ENCODE data around the gene PADI2.

The PADI2 gene

DNA sequence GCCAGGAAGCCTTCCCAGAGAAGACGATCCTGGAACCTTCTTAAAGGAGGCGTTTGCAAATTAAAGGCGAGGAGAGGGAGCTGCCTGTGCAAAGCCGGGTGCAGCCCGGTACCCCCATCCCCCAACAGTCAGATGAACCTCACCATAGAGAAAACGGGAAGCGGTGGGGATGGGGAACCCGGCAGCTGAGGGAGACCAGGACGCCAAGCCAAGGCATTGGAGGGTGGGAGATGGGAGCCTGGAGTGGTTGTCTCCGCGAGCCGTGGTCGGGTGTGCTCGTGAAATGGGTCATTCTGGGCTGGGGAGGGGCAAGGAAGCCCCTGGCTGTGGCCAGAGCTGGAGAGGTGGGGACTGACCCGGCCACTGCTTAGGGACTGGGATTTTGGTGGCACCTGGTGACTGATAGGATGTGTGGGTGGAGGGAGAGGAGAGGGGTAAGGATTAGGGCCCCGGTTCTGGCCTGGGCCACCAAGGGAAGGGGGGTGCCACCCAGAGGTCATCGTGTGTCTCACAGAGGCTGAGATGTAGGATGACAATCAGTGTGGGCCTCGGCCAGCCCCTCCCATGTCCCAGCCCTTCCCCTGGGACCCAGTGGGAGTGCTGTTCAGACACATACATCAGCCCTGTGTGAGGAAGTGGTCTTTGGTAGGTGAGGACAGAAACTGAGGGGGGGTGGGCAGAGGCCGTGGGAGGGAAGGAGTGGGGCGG, 676 bp upstream of the PADI2 start:
- no peak overlapping the region for H3K27ac ChIP-seq
- no peak for TF ChIP-seq ZFX (IDR thresholded peaks at IDR 0.05)
- TF ChIP-seq, protein P1, sequence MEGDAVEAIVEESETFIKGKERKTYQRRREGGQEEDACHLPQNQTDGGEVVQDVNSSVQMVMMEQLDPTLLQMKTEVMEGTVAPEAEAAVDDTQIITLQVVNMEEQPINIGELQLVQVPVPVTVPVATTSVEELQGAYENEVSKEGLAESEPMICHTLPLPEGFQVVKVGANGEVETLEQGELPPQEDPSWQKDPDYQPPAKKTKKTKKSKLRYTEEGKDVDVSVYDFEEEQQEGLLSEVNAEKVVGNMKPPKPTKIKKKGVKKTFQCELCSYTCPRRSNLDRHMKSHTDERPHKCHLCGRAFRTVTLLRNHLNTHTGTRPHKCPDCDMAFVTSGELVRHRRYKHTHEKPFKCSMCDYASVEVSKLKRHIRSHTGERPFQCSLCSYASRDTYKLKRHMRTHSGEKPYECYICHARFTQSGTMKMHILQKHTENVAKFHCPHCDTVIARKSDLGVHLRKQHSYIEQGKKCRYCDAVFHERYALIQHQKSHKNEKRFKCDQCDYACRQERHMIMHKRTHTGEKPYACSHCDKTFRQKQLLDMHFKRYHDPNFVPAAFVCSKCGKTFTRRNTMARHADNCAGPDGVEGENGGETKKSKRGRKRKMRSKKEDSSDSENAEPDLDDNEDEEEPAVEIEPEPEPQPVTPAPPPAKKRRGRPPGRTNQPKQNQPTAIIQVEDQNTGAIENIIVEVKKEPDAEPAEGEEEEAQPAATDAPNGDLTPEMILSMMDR (conservative IDR thresholded peaks at IDR 0.05): no peak

DNA sequence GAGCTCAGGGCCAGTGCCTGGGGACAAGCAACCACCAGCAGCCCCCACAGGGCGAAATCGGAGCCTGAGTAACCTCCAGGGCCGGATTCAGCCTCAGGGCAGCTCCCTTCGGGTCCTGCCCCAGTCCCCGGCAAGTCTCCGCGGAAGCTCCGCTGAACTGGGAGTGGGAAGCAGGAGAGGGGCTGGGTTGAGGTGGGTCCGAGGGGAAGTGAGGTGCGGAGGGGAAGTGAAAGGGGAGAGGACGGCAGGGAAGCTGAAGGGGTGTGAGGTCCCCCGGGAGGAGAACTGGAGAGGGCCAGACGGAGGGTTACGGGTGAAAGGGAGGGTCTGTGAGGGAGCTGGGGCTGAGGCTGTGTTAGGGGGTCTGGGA, 560 bp downstream of the PADI2 start:
- H3K27ac ChIP-seq: no peak overlapping the region
- no peak for TF ChIP-seq ZFX (IDR thresholded peaks at IDR 0.05)
- TF ChIP-seq, protein P1 (conservative IDR thresholded peaks at IDR 0.05): no peak

DNA sequence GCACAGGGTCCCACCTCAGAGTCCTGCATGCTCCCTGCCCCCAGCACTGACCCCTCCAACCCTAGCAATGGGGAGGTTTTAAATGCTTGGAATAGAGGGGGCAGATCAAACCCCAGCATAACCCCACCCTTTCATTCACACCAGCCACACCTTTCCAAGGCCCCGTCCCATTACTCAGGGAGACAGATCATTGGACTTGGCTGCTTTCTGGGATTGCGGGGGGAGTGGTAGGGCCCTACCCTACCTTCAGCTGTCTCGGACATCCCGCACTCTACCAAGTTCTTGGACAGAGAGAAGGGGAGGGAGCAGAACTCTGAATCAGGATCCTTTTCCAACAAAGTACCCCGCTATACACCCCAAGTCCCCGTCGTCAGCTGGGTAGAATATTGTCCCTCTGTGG, 983 bp downstream of the PADI2 start:
- TF ChIP-seq, protein P1 (conservative IDR thresholded peaks at IDR 0.05): no peak
- TF ChIP-seq ZFX (IDR thresholded peaks at IDR 0.05): no peak
- no peak overlapping the region for H3K27ac ChIP-seq

DNA sequence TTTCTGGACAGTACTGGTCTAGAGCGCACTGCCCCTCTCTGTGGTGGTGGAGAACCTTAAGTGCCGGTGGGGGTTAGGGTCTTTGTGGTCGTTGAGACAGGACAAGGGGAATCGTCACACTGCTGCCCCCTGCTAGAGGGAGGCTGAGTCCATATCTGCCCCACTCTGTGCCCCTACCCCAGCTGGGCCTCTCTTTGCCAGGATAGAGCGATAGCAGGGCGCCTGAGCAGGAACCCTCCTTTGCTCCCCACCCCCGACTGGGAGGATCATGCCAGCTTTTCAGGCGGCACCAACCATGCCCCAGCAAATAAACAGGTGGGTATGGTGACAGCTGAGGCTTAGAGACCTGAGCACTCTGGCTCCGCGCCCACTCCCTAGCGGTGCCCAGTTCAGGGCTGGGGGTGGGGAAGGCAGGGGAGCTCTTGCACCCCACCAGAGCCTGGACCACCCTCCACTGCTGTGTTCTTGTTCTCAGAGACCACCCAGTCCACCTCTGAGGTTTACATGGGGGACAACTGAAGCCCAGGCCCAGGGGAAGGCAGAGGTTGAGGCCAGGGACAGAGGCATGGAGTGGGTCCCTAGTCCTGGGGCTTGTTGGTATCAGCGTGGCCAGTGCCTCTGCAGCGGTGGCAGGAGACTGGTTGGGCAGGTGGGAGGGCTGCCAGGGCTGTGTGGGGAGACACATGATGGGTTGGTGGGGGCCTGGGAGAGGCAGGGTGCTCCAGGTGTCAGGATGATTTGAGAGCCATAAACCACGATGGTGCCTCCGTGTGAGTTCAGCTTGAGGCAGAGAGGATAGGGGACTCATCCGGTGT, 1.6 kb downstream of the PADI2 start:
- TF ChIP-seq, protein P1 (conservative IDR thresholded peaks at IDR 0.05): no peak
- no peak for TF ChIP-seq ZFX (IDR thresholded peaks at IDR 0.05)
- H3K27ac ChIP-seq: no peak overlapping the region

DNA sequence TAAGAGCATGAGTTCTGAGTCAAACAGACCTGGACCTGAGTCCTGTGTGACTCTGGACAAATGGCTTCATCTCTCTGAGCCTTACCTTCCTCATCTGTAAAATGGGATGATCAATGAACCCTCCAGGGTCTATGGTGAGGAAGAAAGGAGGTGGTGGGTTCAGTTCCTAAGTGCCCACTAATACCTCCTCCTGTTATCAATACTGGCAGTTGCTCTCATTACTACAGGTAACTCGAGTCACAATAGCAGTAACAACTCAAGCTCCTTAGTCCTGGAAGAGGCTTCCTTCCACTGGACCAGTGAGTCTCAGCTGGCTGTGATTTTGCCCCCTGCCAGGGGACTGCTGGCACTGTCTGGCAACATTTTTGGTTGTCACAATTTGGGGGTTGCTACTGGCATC, 2.6 kb downstream of the PADI2 start:
- no peak overlapping the region for H3K27ac ChIP-seq
- TF ChIP-seq, protein P1 (conservative IDR thresholded peaks at IDR 0.05): no peak
- TF ChIP-seq ZFX (IDR thresholded peaks at IDR 0.05): no peak

DNA sequence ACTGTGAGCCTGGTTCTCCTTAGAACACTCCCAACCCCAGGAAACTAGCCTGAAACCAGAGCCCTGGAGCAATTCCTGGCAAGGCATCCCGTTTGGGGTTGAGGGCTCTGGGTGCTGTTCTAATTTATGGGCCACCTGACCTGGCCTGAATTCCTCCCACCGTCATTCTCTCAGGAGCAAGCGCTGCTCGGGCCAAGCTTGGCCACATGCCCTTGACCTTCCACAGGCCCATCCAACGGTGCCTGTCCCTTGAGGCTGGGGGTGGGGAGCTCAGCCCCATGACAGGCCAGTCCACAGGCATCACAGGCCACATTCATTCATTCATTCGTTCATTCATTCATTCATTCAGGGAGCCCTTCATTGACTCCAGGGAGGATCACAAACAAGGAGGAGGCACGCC, 5.3 kb downstream of the PADI2 start:
- TF ChIP-seq, protein P1 (conservative IDR thresholded peaks at IDR 0.05): no peak
- TF ChIP-seq ZFX (IDR thresholded peaks at IDR 0.05): no peak
- no peak overlapping the region for H3K27ac ChIP-seq

DNA sequence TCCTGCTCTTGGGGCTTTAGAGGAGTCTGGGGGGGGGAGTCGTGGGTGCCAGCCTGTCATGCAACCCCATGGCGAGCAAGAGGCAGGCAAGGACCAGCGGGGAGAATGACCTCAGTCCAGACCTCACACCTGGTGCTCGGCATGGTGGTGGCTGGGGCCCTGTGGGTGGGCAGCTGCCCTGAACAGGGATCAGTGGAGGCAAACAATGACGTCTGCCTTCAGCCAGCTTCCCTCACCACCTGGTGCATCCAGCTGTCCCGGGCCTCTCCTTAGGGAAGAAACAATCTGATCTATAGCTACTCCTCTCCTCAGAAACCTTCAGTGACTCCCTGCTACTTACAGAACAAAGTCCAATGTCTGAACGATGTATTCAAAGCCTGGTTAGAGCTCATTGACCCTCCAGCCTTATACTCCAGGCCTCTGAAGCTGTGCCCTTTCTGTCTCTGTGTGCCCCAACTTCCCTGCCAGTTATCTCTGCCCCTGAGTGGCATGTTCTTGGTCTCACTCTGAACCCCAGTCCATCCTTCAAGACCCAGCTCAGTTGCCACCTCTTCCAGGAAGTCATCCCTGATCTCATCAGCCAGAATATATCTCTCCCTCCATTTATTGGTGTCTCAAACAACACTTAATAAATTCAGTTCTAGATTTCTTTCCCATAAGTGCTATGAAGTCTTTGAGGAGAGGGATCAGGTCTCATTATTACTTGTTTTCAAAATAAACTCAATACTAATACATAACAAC, 6.6 kb downstream of the PADI2 start:
- no peak overlapping the region for H3K27ac ChIP-seq
- no peak for TF ChIP-seq ZFX (IDR thresholded peaks at IDR 0.05)
- TF ChIP-seq, protein P1 (conservative IDR thresholded peaks at IDR 0.05): no peak

Data from C4-2B (cell line).